ENCODE results near the gene TUBB4B.

- TF ChIP-seq, protein P1, sequence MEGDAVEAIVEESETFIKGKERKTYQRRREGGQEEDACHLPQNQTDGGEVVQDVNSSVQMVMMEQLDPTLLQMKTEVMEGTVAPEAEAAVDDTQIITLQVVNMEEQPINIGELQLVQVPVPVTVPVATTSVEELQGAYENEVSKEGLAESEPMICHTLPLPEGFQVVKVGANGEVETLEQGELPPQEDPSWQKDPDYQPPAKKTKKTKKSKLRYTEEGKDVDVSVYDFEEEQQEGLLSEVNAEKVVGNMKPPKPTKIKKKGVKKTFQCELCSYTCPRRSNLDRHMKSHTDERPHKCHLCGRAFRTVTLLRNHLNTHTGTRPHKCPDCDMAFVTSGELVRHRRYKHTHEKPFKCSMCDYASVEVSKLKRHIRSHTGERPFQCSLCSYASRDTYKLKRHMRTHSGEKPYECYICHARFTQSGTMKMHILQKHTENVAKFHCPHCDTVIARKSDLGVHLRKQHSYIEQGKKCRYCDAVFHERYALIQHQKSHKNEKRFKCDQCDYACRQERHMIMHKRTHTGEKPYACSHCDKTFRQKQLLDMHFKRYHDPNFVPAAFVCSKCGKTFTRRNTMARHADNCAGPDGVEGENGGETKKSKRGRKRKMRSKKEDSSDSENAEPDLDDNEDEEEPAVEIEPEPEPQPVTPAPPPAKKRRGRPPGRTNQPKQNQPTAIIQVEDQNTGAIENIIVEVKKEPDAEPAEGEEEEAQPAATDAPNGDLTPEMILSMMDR (IDR thresholded peaks at IDR 0.05), result no peak
- TF ChIP-seq EP300 (IDR thresholded peaks at IDR 0.05; ENCODE audit: borderline replicate concordance in 1 of 2, low read depth in 1 of 2, low read length in 1 of 2) (no peak), USF2 (IDR thresholded peaks at IDR 0.05; ENCODE audit: borderline replicate concordance, low read depth, low read length) (no peak), TAF1 (IDR thresholded peaks at IDR 0.05; ENCODE audit: borderline replicate concordance, low read depth, low read length) (no peak), NRF1 (IDR thresholded peaks at IDR 0.05; ENCODE audit: low read depth, low read length) (no peak), SIN3A (IDR thresholded peaks at IDR 0.05; ENCODE audit: borderline replicate concordance, low read depth, low read length) (no peak), RFX5 (IDR thresholded peaks at IDR 0.05; ENCODE audit: low read length) (no peak), ZBTB33 (IDR thresholded peaks at IDR 0.05; ENCODE audit: borderline replicate concordance, low read depth) (no peak), REST (IDR thresholded peaks at IDR 0.05; ENCODE audit: low read depth, low read length) (no peak)
Observed at GRCh38 chr9:137247916-137248175, 6.8 kb downstream of the TUBB4B start.

Measured in SK-N-SH (cell line).